Measurements from ENCODE around the gene AOPEP. TPM values are rescaled to one million over a fixed set of nuclear protein-coding genes. Genes with fewer than 3 reads are reported as not detected.

Gene AOPEP
- total RNA-seq, 4 donors from 2014 or later: 18.8 to 81.0 (median 32.1) TPM

DNA sequence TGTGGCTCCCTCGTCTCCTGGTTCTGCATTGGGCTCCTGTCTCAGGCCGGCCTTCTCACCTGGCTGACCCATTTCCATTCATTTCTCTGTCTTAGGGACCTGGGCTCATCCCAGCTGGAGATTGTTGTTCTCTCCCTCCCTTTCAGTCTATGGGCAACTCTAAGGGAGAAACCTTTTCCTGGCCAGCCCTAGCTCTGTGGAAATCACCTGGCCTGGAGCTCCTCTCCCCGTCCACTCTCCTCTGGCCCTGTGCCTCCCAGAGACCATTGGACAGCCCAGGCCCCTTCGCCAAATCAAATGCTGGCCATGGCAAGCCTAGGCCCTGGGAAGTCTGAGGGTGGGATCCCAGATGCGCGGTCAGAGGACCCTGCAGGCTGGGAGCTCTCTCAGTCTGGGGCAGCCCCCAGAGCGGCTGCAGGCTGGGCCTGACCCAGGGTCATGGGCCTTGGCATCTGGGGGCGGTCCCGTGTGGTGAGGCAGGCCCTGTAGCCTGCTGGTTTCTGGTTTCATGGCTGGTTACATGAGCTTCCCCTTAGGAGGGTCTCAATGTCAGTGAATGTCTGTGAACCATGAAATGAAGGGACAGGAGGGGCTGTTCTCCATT lies 253.5 kb downstream of the AOPEP start:
- TF ChIP-seq, protein P1, sequence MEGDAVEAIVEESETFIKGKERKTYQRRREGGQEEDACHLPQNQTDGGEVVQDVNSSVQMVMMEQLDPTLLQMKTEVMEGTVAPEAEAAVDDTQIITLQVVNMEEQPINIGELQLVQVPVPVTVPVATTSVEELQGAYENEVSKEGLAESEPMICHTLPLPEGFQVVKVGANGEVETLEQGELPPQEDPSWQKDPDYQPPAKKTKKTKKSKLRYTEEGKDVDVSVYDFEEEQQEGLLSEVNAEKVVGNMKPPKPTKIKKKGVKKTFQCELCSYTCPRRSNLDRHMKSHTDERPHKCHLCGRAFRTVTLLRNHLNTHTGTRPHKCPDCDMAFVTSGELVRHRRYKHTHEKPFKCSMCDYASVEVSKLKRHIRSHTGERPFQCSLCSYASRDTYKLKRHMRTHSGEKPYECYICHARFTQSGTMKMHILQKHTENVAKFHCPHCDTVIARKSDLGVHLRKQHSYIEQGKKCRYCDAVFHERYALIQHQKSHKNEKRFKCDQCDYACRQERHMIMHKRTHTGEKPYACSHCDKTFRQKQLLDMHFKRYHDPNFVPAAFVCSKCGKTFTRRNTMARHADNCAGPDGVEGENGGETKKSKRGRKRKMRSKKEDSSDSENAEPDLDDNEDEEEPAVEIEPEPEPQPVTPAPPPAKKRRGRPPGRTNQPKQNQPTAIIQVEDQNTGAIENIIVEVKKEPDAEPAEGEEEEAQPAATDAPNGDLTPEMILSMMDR (IDR thresholded peaks at IDR 0.05; ENCODE audit: low read depth): no peak

DNA sequence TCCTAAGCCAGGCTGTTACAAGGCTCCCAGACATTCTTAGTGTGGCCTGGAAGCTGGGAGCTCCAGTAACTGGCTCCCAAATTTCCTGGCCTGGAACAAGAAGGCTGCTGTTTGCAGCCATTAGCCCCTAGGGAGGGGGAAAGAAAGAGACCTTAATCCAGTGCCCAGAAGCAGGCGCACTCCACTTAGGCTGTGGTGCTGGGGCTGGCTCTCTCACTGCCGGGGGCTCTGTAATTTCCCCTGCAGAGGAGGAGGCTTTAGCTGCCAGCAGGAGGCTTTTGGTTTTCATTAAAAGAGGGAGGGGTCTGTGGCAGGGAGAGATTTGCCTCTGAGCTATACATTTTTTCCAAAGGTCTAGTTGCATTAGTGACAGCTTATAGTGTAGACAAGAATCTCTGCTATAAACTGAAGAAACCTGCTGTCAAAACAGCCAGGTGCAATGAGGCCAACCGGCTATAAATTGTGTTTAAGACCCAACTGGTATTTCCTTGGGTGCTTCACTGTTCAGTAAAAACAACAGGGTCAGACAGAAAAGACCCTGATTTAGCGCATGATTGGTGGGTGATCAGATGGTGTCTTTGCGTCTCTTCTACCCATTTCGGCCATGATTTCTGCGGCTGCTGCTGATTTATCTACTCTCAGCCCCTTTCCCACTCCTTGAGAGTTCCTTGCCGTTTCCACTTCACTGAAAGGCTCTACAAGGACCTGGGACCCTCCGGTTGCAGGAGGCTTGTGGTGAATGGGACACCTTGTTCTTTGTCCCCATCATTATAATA lies 254.6 kb downstream of the AOPEP start:
- TF ChIP-seq, protein P1 (IDR thresholded peaks at IDR 0.05; ENCODE audit: low read depth): no peak

DNA sequence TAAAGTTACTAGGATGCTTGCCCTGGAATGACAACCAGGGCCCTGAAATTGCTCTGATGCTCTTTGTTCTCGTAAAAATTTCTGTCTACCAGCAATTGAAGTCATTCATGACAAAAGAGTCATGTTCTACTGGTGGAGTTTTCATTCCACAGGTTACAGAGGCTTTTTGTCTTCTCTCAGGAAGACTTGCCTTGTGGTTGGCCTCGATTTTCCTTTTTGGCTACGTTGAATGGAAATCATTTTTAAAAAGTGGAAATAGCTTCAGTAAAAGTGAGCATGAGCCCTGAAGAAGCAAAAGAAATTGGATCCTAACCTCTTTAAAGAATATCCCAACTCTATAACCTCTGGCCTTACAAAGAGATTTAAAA lies 255.2 kb downstream of the AOPEP start:
- TF ChIP-seq, protein P1 (IDR thresholded peaks at IDR 0.05; ENCODE audit: low read depth): no peak

DNA sequence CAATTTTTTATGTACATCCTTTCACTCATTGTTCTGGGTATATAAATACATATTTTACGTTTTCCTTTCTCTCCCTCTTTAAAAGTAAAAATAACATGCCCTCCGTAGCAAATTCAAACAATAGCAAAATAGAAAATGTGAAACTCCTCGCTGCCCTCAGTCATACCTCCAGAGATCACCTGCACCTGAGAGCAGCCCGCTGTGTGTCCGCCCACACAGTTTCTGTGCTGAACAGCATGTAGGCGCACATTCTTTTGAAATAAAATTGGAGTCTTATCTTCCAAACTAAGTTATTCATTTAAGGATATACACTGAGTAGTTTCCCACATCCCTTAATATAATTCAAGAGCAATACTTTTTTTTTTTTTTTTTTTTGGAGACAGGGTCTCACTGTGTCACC lies 255.7 kb downstream of the AOPEP start:
- TF ChIP-seq, protein P1 (IDR thresholded peaks at IDR 0.05; ENCODE audit: low read depth): no peak

DNA sequence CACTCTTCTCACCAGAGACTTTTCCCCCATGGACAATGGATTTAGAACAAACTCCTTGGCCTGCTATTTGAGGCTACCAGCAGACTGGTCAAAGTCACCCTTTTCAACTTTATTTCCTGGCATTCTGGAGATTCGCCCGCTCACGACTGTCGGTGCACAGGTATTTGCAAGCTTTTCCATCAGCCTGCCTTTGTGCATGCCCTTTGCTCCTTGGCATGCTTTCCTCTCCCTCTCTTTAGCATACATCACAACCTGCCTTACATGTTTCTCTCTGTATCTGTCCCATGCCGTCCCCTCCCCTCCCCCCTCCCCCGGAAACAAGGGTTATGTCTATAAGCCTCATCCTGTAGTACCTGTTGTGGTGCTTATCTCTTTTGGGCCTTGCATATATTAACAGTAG lies 257.1 kb downstream of the AOPEP start:
- TF ChIP-seq, protein P1 (IDR thresholded peaks at IDR 0.05; ENCODE audit: low read depth): no peak

DNA sequence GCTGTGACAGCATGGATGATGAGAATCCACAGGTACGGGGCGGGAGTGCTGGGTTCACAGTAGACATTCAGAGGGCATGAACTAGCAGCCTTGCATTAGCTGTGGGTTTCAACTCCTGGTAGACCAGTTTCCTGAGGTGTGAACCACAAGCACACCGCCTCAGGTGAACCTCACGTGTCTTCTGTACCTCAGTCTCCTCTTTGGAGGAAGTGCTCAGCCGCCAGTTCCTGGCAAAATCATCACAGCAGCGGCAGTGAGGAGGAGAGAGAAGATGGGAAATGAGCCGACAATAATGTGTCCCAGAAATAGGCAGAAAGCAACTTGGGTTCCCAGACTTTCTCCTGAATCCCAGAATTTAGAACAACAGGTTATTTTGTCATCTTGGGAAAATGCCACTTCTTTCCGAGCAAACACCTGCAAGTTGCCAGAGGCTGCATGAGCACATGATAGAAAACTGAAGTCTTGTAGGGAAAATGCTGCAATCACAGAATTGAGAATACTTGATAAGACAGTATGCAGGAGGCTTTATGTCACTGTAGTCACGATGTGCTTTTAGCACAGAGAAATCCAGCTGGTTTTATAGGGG lies 258.5 kb downstream of the AOPEP start:
- TF ChIP-seq, protein P1 (IDR thresholded peaks at IDR 0.05; ENCODE audit: low read depth): no peak

DNA sequence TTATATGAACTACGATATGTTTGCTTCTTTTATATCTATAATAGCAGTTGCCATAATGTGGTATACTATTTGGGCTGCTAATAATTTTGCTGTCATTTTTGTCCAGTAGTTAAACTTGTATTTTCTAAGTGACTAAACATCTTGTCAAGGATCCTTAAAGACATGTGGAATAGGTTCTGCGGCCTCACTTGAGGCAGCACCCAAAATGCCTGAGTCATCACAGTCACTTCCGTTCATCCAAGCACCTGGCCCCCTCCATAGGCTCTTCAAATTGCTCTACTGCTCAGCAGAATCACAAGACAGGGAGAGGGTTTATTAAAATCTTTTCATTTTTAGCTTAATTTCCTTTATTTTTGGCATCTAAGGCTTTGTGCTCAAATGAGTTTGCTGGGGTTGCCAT lies 259.1 kb downstream of the AOPEP start:
- TF ChIP-seq, protein P1 (IDR thresholded peaks at IDR 0.05; ENCODE audit: low read depth): no peak
